GM12864 (cell line): ENCODE data around the gene STAU1.
"Not testable (repeated sequence)": the region's sequence is repeated elsewhere in the genome, so short reads cannot be mapped to it uniquely, and the experiment has no call there.

ENCODE experiments used
- DNase-seq: peaks from one replicate; pipeline ENCODE4 v3.0.0-alpha.2; 2011; ENCODE audit warnings: low read depth
- H3K4me3 ChIP-seq: 2 replicates; pipeline ENCODE4 v1.5.1; 2011; ENCODE audit warnings: mild to moderate bottlenecking, low read depth, low read length, control low read depth
- CTCF ChIP-seq: IDR thresholded peaks from 2 replicates; pipeline ENCODE4 v1.5.1; 2011; ENCODE audit warnings: low read depth, mild to moderate bottlenecking, moderate library complexity, low read length, control low read depth, inconsistent platforms; ENCODE audit errors: missing control alignments

Gene STAU1

GRCh38 chr20:49207076-49207475, 18.9 kb upstream of the STAU1 start:
- no peak for TF ChIP-seq CTCF
- no peak overlapping the region for H3K4me3 ChIP-seq
- DNase-seq: no peak

GRCh38 chr20:49203746-49204145, 15.6 kb upstream of the STAU1 start:
- H3K4me3 ChIP-seq: no peak overlapping the region
- no peak for TF ChIP-seq CTCF
- DNase-seq: no peak

DNA sequence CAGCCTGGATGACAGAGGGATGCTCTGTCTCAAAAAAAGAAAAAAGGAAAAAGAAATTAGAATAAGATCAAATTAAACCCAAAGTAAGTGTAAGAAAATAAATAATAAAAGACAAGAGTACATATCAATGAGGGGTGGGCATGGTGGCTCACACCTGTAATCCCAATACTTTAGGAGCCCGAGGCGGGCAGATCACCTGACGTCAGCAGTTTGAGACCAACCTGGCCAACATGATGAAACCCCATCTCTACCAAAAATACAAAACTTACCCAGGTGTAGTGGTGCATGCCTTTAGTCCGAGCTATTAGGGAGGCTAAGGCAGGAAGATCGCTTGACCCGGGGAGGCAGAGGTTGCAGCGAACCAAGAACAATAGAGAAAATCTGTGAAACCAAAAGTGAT, 14.9 kb upstream of the STAU1 start:
- no peak for DNase-seq
- TF ChIP-seq CTCF: no peak
- H3K4me3 ChIP-seq: no peak overlapping the region

DNA sequence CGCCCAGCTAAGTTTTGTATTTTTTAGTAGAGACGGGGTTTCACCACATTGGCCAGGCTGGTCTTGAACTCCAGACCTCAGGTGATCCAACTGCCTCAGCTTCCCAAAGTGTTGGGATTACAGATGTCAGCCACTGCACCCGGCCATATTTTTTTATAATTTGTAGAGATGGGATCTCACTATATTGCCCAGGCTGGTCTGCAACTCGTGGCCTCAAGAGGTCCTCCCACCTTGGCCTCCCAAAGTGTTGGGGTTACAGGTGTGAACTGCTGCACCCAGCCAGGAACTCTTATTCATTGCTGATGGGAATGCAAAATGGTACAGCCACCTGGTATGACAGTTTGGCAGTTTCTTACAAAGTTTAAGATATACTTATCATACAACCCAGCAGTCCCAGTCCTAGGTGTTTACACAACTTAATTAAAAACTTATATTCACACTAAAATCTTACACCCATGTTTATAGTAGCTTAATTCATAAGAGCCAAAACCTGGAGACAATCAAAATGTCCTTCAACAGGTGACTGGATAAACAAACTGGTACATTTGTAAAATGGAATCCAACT, 11.7 kb upstream of the STAU1 start:
- TF ChIP-seq CTCF: no peak
- H3K4me3 ChIP-seq: no peak overlapping the region
- no peak for DNase-seq

GRCh38 chr20:49192944-49193518, 4.9 kb upstream of the STAU1 start:
- H3K4me3 ChIP-seq, DNase-seq: not testable (repeated sequence)

DNA sequence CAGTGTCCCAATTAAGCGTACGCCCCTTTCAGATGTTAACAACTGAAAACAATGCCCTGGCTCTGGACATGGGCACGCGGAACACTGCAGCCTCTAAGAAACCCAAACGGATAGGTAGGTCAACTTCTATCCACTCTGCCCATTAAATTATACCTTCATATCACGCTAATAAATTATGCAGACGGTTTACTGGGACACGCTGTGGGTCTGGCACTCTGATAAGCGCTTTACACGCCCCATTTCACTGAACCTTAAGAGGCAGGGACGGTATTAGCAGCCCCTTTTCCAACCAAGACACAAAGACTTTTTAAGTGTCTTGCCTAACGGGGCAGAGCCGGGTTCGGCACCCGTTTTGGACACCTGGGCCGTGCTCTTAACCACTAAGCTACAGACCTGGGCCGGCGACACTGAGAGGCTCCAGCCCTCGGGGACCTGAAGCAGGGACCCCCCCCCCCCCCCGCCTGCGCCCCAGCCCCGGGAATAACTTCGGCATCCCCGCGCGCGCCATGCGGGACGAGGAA, 744 bp downstream of the STAU1 start:
- DNase-seq: no peak
- no peak for TF ChIP-seq CTCF
- peak overlapping the region; percentile 84 for H3K4me3 ChIP-seq

DNA sequence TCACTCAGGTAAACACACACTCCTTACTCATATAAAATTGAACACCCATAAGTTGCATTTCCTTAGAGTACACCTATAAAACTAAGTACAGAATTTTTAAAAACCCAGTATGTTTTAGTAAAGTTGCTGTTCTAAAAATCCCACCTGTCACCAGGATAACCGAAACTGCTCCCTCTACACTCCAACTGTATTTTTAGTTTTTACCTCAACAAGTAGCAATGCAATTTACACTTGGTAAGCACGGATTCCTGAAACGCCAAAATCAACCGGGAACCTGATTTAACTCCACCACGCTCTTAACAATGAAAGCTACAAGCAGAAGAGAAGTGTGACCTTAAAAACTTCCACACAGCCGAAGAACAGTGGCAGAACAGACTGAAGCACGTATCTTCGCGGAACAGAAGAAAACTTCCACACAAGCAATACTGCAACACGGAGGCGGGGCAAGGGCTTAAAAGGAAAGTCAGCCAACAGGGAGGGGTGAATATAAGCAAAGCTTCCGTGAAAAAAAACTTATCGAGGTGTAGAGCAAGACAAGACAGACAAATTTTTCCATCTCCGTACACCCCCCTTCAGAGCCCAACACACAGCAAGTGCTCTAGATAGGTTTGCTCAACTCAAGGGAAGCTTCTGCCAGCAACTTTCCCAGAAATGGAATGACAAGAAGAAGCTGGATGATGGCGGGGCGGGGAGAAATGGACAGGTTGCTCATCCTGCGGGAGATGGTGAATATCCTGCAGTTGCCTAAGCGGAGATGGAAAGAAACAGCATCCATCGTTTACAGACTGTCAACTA, 1.4 kb downstream of the STAU1 start:
- TF ChIP-seq CTCF: no peak
- peak; percentile 53 for DNase-seq
- H3K4me3 ChIP-seq: peak overlapping the region; percentile 84
